NCI-H1694 (cell line): ENCODE data around the gene TFEB.

Experiments used
- DNase-seq: peaks from one replicate; lab custom pipeline; 2025; lab: John Stamatoyannopoulos, UW

Gene TFEB

GRCh38 chr6:41722969-41723529 is 12.4 kb downstream of the TFEB start:
- DNase-seq = no peak

GRCh38 chr6:41721414-41721813 is 14.0 kb downstream of the TFEB start:
- no peak for DNase-seq

- no peak for DNase-seq
Measured at GRCh38 chr6:41720783-41721182, 14.6 kb downstream of the TFEB start.

- no peak for DNase-seq
Measured at GRCh38 chr6:41720262-41720620, 15.2 kb downstream of the TFEB start.

- no peak for DNase-seq
Measured at GRCh38 chr6:41719436-41720261, 15.8 kb downstream of the TFEB start.

- no peak for DNase-seq
Measured at GRCh38 chr6:41718828-41719227, 16.6 kb downstream of the TFEB start.

- no peak for DNase-seq
Measured at GRCh38 chr6:41717392-41717736, 18.0 kb downstream of the TFEB start.

- no peak for DNase-seq
Measured at GRCh38 chr6:41716516-41717391, 18.7 kb downstream of the TFEB start.

GRCh38 chr6:41715795-41716515 is 19.5 kb downstream of the TFEB start:
- DNase-seq = no peak

- no peak for DNase-seq
Measured at GRCh38 chr6:41714556-41715273, 20.7 kb downstream of the TFEB start.

GRCh38 chr6:41713650-41714291 is 21.6 kb downstream of the TFEB start:
- no peak for DNase-seq

GRCh38 chr6:41713159-41713649 is 22.2 kb downstream of the TFEB start:
- no peak for DNase-seq

- no peak for DNase-seq
Measured at GRCh38 chr6:41712651-41713103, 22.7 kb downstream of the TFEB start.

GRCh38 chr6:41711323-41712038 is 23.9 kb downstream of the TFEB start:
- DNase-seq = no peak

- no peak for DNase-seq
Measured at GRCh38 chr6:41709375-41709774, 26.0 kb downstream of the TFEB start.

- no peak for DNase-seq
Measured at GRCh38 chr6:41708856-41709255, 26.6 kb downstream of the TFEB start.

GRCh38 chr6:41707565-41708200 is 27.7 kb downstream of the TFEB start:
- no peak for DNase-seq

- DNase-seq = peak; percentile 19
Measured at GRCh38 chr6:41706876-41707564, 28.4 kb downstream of the TFEB start.
